ENCODE results near the gene CNTN5.

CNTN5 gene

DNA sequence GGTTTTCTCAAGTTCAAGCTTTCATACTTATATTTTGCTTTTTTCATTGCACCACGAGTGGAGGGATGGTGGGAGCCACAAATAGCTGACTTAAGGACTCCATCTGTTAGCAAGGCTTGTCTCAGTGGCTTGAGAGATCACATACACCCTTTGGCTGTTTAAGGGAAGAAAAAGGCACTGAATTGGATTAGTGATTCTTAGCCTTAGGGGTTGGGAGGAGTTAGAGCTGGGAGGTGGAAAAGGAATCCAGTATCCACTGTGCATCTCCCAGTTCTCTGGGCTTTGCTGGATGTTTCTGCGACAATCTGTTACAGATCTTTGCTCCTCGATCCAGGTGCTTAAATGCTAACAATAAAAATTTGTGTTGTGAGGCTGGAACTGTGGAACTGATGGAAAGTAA, 593.6 kb downstream of the CNTN5 start:
- no peak for DNase-seq (ENCODE audit: low read depth in 2 of 2)

DNA sequence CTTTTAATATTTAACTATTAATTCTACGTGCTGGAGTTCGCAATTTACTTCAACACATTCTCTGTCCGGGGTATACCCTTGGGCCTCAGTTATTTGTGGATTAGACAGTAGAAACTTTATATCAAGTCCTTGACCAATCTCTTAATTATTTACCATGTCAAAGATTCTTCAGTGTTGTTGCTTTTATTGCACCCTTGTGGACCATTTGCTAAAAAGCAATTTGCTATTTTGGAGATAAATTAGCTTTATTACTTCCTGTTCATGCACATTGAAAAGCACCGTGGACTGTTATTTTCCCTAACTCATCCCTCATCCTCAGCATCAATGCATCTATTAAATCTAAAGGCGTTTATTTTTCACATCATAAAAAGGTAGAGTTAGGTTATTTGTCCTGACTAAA, 609.9 kb downstream of the CNTN5 start:
- DNase-seq (ENCODE audit: low read depth in 2 of 2) = no peak

DNA sequence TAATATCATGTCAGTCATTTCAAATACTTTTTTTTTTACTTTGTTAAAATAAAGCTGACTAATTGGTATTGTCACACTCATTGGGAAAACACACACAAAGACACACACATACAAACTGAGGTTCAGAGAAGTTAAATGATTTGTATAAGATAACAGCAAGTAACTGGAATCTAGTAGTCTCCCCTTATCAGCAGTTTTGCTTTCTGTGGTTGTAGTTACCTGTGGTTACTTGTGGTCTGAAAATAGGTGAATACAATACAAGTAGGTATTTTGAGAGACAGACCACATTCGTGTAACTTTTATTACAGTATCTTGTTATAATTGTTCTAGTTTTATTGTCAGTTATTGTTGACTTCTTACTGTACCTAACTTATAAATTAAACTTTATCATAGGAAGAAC, 610.9 kb downstream of the CNTN5 start:
- no peak for DNase-seq (ENCODE audit: low read depth in 2 of 2)

DNA sequence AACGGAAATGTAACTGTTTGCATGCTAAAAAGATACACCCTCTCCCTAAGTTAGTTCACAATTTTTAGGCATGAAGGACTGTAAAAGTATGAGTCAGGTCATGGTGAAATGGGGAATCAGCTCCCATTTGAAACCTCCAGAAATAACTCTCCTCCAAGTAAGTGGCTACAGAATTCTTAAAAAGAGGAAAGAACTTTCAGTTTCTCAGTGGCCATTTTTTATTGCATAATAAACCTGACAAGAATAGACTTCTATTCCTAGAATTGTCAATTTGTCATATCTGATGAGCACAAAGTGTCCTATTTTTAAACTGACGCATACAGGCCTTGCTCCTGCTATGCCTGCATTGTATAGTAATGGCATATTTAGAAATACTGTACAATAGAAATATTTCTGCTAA, 612.2 kb downstream of the CNTN5 start:
- no peak for DNase-seq (ENCODE audit: low read depth in 2 of 2)

DNA sequence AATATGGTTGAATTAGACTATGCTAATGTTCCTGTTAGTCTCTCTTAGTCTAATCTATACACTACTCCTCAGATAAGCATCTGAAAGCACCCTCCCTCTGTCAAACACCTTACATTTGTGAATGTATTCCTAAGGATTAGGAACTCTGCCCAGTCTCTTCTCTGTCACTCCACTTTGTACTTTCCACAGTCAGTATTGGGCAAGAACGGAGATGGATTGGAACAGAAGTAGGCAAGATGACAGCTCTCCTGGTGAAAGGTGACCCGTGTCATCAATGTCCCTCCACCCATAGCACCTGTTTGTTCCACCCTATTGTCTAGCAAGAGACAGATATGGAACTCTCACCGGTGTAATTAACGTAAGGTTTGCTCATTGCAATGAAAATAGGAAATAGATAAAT, 613.8 kb downstream of the CNTN5 start:
- DNase-seq (ENCODE audit: low read depth in 2 of 2) = no peak

DNA sequence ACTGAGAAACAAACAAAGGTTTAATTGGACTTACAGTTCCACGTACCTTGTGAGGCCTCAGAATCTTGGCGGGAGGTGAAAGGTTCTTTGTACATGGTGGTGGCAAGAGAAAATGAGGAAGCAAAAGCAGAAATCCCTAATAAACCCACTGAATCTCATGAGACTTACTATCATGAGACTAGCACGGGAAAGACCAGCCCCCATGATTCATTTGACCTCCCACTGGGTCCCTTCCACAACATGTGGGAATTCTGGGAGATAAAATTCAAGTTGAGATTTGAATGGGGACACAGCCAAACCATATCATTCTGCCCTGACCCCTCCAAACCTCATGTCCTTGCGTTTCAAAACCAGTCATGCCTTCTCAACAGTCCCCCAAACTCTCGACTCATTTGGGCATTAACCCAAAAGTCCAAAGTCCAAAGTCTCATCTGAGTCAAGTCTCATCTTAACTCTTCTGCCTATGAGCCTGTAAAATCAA, 617.4 kb downstream of the CNTN5 start:
- DNase-seq (ENCODE audit: low read depth in 2 of 2) = no peak

DNA sequence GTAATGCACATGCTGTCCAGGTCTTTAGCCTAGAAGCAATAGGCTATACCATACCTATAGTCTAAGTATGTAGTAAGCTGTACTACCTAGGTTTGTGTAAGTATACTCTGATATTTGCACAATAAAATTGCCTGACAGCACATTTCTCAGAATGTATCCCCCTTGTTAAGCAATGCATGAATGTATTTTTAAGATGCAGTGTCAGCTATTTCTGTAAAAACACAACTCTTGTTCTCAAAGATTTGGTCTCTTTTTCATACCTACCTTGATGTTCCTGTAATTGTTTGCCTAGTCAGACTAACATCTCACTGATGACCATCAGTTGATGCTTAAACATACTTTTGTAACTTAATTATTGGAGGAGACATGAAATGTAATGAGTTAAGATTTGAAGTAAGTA, 619.9 kb downstream of the CNTN5 start:
- no peak for DNase-seq (ENCODE audit: low read depth in 2 of 2)

DNA sequence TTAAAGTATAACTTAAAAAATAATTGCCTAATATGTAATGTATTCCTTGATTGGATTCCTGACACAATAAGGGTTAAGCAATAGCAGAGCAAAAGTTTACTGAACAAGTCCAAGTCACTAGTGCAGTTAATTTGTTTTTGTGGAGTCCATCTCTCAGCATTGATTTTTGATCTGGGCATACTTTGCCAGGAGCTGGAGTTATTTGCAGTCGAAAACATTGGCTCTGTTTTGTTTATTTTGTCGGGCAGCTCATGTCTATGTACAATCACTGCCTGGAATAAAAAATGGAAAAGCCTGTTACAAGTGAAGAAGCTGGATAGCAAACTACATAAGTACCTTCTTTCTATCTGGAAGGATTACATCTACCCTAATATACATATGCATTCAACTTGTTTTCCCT, 625.2 kb downstream of the CNTN5 start:
- DNase-seq (ENCODE audit: low read depth in 2 of 2) = no peak

DNA sequence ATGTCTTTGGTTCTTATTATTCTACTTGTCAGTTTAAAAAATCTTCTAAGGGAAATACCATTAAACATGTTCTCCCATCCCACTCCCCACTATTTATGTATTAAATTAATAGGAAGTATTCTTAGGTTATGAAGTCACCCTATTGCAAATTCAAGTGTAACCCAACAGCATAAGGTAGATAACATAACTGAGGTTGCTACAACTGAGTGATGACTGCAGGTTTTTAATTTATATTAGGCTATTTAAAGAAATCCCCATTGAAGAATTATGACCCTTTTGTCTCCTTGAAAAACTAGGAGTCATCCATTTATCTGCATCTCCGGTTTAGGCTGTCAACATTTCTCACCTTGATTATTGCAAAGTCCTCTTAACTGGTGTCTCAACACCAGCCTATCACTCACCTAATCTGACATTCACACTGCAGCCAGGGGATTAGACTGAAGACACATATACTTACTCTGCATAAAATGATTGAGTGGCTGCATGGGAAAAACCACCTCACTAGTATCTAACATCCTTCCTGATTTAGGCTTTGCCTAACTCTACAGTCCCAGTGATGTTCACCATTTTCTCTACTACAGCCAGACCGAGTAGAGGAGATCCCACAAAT, 649.4 kb downstream of the CNTN5 start:
- no peak for DNase-seq (ENCODE audit: low read depth in 2 of 2)

DNA sequence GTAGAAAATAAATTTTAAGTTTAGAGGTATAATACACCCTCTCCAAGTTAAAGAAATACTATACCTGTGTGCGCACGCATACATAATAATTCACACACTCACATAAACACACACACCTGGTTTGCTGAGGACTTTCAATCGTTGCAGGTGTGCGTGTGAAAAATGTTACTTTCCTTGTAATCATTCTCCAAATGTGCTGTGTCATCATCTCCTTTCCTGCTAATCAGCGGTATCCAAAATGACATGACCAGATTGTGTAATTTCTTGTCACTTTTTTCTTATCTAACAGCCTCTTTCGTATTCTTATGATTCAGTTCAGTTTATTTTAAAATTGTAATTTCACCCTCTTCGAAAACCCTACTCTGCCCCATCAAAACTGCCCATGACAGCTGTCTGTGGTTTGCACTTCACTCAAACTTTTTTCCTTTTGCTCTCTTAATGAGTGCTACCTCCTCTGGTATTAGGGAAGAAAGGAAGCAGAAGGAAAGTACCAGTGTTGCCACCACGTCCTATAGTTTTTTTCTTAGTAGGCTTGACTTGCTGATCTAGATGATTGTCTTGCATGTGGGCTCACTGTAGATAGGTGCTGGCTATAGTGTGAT, 651.2 kb downstream of the CNTN5 start:
- DNase-seq (ENCODE audit: low read depth in 2 of 2) = no peak

DNA sequence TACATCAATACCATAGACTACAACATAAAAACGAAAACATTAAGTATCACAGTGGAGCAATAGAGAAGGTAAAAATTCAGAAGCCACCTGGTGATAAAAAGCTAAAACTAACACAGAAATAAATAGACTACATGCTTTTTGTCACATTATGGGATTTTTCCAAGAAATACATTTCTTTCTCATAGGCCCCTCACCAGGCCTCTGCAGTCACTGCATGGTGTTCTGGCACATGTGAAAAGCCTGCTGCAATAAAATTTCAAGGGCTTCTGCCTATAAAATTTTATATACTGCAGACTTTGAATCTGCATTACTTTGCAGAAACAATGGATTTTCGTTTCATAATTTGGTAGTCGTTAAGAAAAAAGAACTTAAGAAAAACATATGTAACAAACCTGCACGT, 655.5 kb downstream of the CNTN5 start:
- DNase-seq (ENCODE audit: low read depth in 2 of 2) = no peak

DNA sequence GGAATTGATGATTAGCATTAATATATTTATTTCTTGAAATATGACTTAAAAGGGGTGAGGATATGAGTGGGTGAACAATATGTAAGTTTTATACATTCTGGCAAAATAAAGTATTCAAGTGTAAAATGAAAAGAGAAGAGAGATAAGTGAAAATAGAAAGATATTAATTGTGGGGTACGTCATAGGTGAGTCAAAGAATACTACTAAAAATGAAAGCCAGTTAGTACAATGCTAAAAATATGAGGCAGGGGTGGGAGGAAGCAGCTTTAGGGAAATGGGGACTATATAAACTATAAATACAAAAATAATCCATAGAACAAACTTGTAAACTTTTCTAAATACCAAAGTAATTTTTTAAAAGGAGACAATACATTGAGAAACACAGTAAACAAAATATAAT, 661.4 kb downstream of the CNTN5 start:
- DNase-seq (ENCODE audit: low read depth in 2 of 2) = no peak

DNA sequence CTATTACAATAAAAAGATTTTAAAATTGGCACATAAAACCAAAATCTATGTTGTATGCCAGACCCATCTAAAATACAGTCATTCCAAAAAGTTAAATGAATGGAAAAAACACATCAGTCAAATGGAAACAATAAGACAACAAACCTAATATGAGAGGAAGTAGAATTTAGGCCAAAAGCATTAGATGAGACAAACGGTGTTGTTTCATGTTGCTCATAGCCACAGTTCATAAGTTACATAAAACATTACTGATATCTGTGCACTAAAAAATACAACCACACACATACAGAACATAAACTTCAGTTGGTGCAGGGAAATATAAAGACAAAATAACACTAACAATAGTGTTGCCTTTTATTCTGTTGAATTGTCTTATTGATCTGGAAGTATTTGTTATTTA, 661.9 kb downstream of the CNTN5 start:
- no peak for DNase-seq (ENCODE audit: low read depth in 2 of 2)

DNA sequence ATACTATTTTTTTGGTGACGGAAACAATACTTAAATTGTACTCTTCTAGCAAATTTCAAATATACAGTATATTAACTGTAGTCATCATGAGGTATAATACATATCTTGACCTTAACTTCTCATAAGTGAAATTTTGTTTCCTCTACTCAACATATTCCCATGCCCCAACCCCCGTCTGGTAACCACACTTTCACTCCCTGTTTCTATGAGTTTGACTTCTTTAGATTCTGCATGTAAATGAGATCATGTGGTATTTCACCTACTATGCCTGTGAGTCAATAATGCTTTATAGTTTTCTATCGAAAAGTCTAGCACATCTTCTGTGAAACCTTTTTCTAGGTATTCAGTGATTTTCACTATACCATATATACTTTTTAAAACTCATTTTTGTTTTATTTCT, 663.2 kb downstream of the CNTN5 start:
- DNase-seq (ENCODE audit: low read depth in 2 of 2) = no peak

DNA sequence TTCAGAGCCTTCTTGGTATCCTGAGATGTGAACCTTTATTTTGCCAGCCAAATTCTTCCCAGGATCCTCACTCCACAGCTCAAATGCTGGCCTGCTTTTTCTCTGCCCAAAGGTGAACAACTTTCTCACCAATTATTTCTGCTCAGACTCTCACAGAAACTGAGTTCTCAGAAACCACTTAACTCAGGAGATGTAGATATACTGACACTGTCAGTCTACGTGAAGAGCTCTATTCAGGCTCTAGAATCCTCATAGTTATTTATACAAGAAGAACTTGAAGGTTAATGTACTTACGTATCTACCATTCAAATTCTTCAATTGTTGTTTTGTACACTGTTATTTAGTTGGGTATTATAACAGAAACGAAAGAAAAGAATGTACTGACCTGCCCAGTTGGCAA, 666.1 kb downstream of the CNTN5 start:
- DNase-seq (ENCODE audit: low read depth in 2 of 2) = no peak

DNA sequence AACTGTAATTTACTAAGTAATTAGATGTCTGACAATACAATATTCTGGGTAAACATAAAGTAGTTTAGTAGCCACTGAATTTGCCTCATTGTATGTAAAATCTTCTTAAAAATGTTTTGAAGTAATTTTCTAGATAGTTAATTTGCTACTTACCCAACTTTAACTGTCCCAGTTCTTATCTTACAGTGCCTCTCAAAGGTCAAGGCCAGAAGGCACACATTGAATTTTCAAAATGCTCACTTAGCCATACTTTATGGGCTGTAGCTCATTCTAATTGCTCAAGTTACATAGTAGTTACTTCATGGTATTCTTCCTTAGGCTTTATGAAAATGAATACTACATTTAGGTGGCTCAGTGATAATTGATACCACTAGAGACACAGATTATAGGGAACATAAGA, 666.6 kb downstream of the CNTN5 start:
- no peak for DNase-seq (ENCODE audit: low read depth in 2 of 2)

DNA sequence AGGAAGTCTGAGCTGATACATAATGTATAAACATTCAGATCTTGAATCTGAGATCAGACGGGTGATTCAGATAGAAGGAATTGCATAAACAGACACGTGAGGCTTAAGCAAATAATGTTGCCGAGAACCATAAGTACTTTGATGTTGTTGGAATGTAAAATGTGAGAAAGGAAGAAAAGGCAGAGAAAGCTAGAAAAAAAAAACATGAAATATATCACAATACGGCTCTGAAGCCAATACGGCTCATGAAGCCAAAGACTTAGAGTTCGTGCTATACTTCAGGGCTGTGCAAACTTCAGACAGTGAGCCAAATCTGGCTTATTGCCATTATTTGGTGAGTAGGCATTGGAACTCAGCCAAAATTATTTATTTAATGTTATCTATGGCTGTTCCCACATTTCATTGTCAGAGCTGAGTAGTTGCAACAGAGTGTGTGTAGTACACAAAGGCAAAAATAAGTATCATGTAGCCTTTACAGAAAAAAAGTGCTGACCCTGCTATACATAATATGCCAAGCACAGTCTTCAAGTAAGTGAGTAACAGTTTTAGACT, 673.3 kb downstream of the CNTN5 start:
- no peak for DNase-seq (ENCODE audit: low read depth in 2 of 2)

DNA sequence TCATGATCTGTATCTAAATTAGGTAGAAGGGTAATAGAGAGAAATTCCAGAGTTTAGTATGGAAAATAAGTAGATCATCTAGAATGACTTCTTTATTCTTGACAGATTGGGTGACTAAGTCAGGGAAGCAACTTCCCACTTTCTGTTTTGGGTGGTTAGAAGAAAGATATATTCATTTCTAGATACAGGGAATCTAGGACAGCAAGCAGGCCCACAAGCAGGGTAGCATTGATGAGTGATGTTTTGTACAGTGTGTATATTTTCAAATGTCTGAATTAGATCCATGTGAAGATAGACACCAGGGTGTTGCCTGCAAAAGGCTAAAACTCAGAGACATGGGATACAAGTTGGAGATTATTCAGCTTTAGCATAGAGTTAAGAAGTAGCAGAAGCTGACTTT, 674.4 kb downstream of the CNTN5 start:
- DNase-seq (ENCODE audit: low read depth in 2 of 2) = no peak

DNA sequence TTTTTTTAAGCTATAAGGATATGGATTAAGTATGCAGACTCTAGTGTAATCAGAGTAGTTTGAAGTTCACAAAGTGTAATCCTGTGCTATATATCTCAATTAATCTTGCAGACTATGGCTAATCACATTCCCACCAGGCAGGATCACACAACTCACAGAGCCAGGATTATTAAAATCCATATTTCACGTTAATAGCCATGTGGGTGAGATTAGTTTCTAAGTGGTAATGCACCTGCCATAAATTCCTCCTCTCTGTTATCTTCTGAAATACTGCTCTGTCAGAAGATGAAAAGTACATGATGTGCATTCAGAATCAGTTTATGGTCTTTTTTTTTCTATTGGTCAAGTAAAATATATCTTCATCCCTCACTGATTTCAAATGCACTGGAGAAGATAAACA, 686.1 kb downstream of the CNTN5 start:
- DNase-seq (ENCODE audit: low read depth in 2 of 2) = no peak

DNA sequence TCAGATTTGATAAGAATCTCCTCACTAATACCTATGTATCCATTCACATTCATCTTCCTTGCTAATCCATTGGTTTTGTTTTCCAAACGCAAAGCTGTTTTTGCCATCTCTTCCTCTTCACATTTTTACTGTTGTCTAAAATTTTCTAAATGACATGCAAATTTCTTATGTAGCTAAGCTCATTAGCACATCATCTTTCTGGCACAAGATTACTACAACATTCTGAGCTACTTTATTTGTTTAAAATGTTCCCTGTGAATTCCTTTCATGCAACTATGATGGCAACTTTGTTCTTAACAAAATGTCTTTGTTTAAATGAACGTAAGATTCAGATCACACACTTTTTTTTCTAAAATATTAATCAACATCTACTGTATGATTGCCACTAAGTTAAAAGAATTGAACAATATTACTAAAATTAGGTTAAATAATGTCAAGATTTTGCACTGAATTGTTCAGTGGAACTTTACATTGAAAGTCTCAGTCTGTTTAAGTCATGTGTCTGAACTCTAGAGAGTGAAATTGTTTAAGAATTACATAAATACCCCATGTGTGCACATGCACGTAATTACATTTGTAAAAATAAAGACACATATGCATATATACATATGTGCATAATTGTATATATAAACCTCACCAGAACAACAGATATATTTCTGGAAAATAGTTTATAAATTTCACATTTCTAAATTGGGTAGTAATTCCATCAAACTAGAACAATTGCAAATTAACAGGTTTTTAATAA, 688.4 kb downstream of the CNTN5 start:
- DNase-seq (ENCODE audit: low read depth in 2 of 2) = no peak

DNA sequence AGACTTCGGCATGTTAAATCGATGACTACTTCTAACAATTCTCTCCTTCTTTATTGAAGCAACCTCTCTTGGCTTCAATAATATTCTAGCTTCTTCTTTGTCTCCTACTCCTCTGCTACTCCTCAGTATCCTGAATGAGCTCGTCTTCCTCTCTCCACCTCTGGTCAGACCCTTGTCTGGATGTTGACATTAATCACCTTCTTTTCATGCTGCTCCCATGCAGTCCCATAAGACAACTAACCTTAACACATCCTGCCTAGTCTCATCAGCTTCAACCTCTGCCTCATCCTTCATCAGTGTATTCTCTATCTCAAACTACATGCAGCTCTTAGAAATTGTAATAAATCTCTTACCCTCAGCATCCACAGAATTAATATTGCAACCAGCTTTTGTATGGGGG, 695.6 kb downstream of the CNTN5 start:
- no peak for DNase-seq (ENCODE audit: low read depth in 2 of 2)

DNA sequence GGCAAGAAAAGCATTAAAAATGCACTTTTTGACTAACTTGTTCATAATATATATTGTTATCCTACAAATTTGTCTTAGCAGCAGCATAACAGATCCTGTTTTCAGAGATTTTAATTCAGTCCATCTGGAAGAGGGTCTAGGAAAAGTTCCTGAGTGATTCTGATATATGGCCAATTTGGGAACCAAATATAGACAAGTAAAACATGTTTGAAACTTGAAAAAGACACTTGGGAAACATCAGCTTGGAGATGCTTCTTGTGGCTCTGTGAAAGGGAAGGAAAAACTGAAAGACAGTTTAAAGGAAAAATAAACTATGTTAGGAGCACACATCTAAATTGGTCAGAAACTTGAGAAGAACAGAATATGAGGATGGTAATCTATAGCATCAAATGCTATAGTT, 697.5 kb downstream of the CNTN5 start:
- no peak for DNase-seq (ENCODE audit: low read depth in 2 of 2)

DNA sequence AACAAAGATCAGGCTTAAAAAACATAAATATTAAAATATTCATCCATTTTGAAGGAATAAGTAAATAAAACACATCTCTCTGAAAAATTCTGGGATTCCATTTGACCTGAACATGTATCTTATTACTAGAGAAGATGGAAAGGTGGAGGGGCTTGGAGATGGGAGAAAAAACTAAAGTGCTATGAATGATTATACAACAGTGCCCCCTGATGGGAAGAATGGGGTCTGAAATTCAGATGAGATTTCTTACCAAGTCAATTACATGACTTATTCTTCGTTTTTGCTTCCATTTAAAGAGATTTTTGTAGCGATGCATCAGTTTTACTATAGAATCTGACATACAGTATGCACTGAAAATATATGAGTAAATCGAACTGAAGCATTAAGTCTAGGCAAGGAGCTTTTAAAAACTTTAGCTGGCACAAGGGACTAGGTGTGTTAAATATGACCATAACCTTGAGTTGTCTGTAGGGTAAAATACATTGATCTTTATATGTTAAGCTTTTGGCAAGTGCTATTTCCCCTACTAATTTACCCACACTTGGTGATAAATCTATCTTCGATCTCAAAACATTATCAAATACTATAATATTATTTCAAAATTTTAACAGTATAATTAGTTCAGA, 718.8 kb downstream of the CNTN5 start:
- no peak for DNase-seq (ENCODE audit: low read depth in 2 of 2)

All from stimulated activated CD8-positive, alpha-beta memory T cell treated with anti-CD3 and anti-CD28 coated beads, Interleukin-15, amount 100 ng/mL, for 4 hours (primary cell).